ENCODE data around the gene ARL5C.

- TF ChIP-seq CTCF (tag by site-specific recombination; IDR thresholded peaks at IDR 0.05) (0 out of 2 replicates have a peak, but pooled peaks have one; percentile 4), ZEB2 (tag by site-specific recombination; IDR thresholded peaks at IDR 0.05) (no peak)
Measured at GRCh38 chr17:39153599-39154051, 12.3 kb downstream of the ARL5C start.
